AG04450 (cell line): ENCODE measurements around the gene RASL11B. TPM values are rescaled to one million over a fixed set of nuclear protein-coding genes. Genes with fewer than 3 reads are reported as not detected.

Experiments
- CTCF ChIA-PET: fragments of 300-600, 350-600 bp; formaldehyde crosslinking; extraction: SDS; loops from one replicate; lab custom pipeline; 2022; ENCODE audit warnings: antibody characterized with exemption, inconsistent platforms; lab: Charles Lee
- POLR2A ChIA-PET: fragments of 350-600 bp; formaldehyde crosslinking; extraction: SDS; loops from one replicate; lab custom pipeline; 2021; ENCODE audit warnings: antibody characterized with exemption, inconsistent platforms; lab: Yijun Ruan, JAX
- DNase-seq: peaks from one replicate; pipeline ENCODE4 v3.0.0-alpha.2; 2011; ENCODE audit warnings: low read depth, low spot score
- H3K27ac ChIP-seq: one replicate; pipeline ENCODE4 v1.5.1; 2012; ENCODE audit warnings: low read depth, low read length, control low read depth
- H3K27me3 ChIP-seq: one replicate; pipeline ENCODE4 v1.6.0; 2012; ENCODE audit warnings: low read length; ENCODE audit not compliant: control insufficient read depth, insufficient read depth
- H3K4me3 ChIP-seq: 2 replicates; pipeline ENCODE4 v1.5.1; 2011; ENCODE audit warnings: mild to moderate bottlenecking, low read depth, low read length, control low read depth
- H3K9me3 ChIP-seq: 2 replicates; pipeline ENCODE4 v1.5.1; 2012; ENCODE audit warnings: low read length; ENCODE audit not compliant: control insufficient read depth, insufficient read depth
- polyA plus RNA-seq: library from polyadenylated mRNA; depleted of rRNA; stranded (reverse); fragments of >200 nt; gene quantifications from 2 replicates; pipeline ENCODE4 v1.2.3, GENCODE V29; 2011
- TF ChIP-seq, protein P1 (sequence below): IDR thresholded peaks from 2 replicates; pipeline ENCODE4 v1.5.1; 2011; ENCODE audit warnings: low read depth, low read length, control low read depth, inconsistent platforms

The RASL11B gene
- polyA plus RNA-seq, 1 experiment = 4.3 TPM

DNA sequence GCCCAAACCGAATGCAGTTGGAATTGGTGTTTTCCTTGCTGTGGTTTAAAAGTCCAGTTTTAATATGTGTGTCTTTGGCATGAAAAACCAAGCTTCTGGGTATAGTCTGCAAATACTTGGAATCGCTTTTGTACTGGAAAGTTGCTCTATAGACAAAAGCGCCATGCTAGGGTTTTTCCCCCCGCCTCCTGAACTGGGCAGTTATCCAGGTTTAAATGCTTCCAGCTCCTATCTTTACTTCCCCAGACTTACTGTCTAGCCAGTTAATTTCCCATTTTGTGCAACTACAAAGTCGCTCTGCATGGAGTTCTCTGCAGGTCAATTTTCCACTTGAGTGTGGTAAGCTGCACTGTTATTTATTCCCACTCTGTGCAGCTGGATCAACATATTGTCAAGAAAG lies 2.7 kb downstream of the RASL11B start:
- POLR2A ChIA-PET = interaction anchor here (1.2 kb wide), 1 partner anchor 40 kb away, joined by 5 read pairs; no protein-coding TSS in a partner anchor
- Histone ChIP-seq H3K27me3 (peaks cover 19% of the 10 kb centered on the region), H3K27ac (no peak overlapping the region), H3K4me3 (no peak overlapping the region), H3K9me3 (peaks cover 3% of the 10 kb centered on the region; the same call in 1 of the 2 replicates)
- TF ChIP-seq, protein P1, sequence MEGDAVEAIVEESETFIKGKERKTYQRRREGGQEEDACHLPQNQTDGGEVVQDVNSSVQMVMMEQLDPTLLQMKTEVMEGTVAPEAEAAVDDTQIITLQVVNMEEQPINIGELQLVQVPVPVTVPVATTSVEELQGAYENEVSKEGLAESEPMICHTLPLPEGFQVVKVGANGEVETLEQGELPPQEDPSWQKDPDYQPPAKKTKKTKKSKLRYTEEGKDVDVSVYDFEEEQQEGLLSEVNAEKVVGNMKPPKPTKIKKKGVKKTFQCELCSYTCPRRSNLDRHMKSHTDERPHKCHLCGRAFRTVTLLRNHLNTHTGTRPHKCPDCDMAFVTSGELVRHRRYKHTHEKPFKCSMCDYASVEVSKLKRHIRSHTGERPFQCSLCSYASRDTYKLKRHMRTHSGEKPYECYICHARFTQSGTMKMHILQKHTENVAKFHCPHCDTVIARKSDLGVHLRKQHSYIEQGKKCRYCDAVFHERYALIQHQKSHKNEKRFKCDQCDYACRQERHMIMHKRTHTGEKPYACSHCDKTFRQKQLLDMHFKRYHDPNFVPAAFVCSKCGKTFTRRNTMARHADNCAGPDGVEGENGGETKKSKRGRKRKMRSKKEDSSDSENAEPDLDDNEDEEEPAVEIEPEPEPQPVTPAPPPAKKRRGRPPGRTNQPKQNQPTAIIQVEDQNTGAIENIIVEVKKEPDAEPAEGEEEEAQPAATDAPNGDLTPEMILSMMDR = no peak
- CTCF ChIA-PET = interaction anchor here (1.0 to 3.2 kb wide), 3 partner anchors 118 to 319 kb away, joined by 3 to 17 read pairs (median 15); no protein-coding TSS in a partner anchor
- DNase-seq = no peak

DNA sequence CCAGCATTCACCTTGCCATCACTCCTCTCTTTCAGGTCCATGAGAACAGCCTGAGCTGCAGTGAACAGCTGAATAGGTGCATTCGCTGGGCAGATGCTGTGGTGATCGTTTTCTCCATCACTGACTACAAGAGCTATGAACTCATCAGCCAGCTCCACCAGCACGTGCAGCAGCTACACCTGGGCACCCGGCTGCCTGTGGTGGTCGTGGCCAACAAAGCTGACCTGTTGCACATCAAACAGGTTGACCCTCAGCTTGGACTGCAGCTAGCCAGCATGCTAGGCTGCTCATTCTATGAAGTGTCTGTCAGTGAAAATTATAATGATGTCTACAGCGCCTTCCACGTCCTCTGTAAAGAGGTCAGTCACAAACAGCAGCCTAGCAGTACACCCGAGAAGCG lies 3.2 kb downstream of the RASL11B start:
- DNase-seq = no peak
- H3K9me3 ChIP-seq = peaks cover 3% of the 10 kb centered on the region; the same call in 1 of the 2 replicates
- no peak overlapping the region for H3K4me3 ChIP-seq
- CTCF ChIA-PET = interaction anchor here (3.0 to 3.2 kb wide), 2 partner anchors 117 to 320 kb away, joined by 15 to 17 read pairs; no protein-coding TSS in a partner anchor
- no peak overlapping the region for H3K27ac ChIP-seq
- H3K27me3 ChIP-seq = peaks cover 18% of the 10 kb centered on the region
- POLR2A ChIA-PET = interaction anchor here (1.2 kb wide), 1 partner anchor 41 kb away, joined by 5 read pairs; no protein-coding TSS in a partner anchor
- TF ChIP-seq, protein P1 = no peak

DNA sequence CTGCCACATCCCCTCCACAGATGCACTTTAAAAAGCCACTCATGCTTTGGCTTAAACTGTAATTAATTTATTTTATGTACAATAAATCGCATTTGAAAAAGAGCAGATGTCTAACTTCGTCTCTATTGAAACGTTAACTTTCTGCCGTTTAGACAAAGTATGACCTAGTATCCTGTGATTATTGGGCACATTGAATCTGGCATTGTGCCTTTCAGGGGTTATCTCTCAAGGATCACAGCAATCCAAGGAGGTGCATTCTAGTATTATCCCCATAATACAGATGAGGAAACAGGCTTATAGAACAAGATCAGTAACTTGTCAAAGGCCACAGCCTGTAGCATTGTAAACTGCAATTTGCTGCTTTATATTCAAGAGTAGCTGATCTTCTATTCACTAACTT lies 4.6 kb downstream of the RASL11B start:
- DNase-seq = no peak
- Histone ChIP-seq H3K27me3 (peaks cover 10% of the 10 kb centered on the region), H3K4me3 (no peak overlapping the region), H3K9me3 (peaks cover 3% of the 10 kb centered on the region; the same call in 1 of the 2 replicates), H3K27ac (no peak overlapping the region)
- CTCF ChIA-PET = interaction anchor here (1.2 kb wide), 1 partner anchor 117 kb away, joined by 4 read pairs; no protein-coding TSS in a partner anchor
- TF ChIP-seq, protein P1 = no peak
- POLR2A ChIA-PET = no interaction called here

DNA sequence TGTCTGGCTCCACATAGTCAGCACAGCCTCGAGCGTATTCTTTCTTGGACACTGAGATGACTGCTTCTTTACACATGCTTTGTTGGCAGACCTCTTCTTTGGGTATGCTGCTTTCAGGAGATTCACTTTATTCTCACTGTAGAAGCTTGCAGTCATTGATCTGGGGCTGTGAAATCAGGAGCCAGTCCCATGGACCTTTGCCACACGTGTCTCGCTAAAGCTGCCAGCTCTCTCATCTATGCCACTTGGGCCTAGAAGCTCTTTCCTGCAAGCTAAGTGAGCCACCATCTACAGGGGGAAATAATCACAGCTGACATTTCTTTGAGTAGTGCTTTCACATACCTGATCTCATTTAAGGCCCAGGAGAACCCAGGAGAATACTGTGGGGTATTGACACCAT lies 5.0 kb downstream of the RASL11B start:
- Histone ChIP-seq H3K9me3 (peaks cover 3% of the 10 kb centered on the region; the same call in 1 of the 2 replicates), H3K4me3 (no peak overlapping the region), H3K27ac (no peak overlapping the region), H3K27me3 (peaks cover 10% of the 10 kb centered on the region)
- CTCF ChIA-PET = interaction anchor here (1.1 to 1.2 kb wide), 2 partner anchors 115 to 116 kb away, joined by 3 to 4 read pairs; no protein-coding TSS in a partner anchor
- DNase-seq = no peak
- POLR2A ChIA-PET = no interaction called here
- TF ChIP-seq, protein P1 = no peak

DNA sequence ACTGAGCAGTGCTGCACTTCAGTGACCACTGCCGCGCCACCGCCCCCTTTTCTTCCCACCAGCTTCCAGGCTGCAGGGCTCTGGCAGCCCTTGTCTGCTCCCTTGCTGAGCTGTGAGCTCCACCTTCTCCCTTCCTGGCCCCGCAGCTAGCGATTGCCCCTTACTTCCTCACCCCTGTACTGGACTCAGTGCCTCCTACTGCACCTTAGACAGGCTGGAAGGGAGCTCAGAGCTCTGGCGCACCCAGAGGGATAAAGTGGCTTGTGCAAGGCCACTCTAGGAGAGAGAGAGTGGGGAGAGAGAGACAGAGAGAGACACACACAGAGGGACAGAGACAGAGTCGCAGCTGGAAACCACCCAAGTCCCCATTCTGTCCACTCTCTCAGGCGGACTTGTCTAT lies 6.0 kb downstream of the RASL11B start:
- no peak for DNase-seq
- H3K27ac ChIP-seq = no peak overlapping the region
- TF ChIP-seq, protein P1 = no peak
- peaks cover 4% of the 10 kb centered on the region for H3K27me3 ChIP-seq
- peaks cover 3% of the 10 kb centered on the region; the same call in 1 of the 2 replicates for H3K9me3 ChIP-seq
- ChIA-PET CTCF (interaction anchor here (0.9 to 1.1 kb wide), 2 partner anchors 114 to 115 kb away, joined by 3 to 4 read pairs; no protein-coding TSS in a partner anchor), POLR2A (no interaction called here)
- no peak overlapping the region for H3K4me3 ChIP-seq
